ENCODE data around the gene PPP2R5E.

PPP2R5E gene

GRCh38 chr14:63470962-63471793, 72.0 kb downstream of the PPP2R5E start:
- DNase-seq: peak; percentile 65

- DNase-seq: peak; percentile 14
Measured at GRCh38 chr14:63468294-63468693, 74.9 kb downstream of the PPP2R5E start.

GRCh38 chr14:63467440-63468072, 75.6 kb downstream of the PPP2R5E start:
- DNase-seq: no peak

- DNase-seq: no peak
Measured at GRCh38 chr14:63465347-63465746, 77.8 kb downstream of the PPP2R5E start.

GRCh38 chr14:63460680-63461369, 82.4 kb downstream of the PPP2R5E start:
- no peak for DNase-seq

GRCh38 chr14:63459738-63460137, 83.4 kb downstream of the PPP2R5E start:
- DNase-seq: no peak

- no peak for DNase-seq
Measured at GRCh38 chr14:63457498-63457897, 85.7 kb downstream of the PPP2R5E start.

GRCh38 chr14:63454863-63455622, 88.1 kb downstream of the PPP2R5E start:
- peak; percentile 79 for DNase-seq

- DNase-seq: no peak
Measured at GRCh38 chr14:63454436-63454835, 88.7 kb downstream of the PPP2R5E start.

GRCh38 chr14:63453443-63453936, 89.7 kb downstream of the PPP2R5E start:
- DNase-seq: no peak

- no peak for DNase-seq
Measured at GRCh38 chr14:63452796-63453195, 90.4 kb downstream of the PPP2R5E start.

- DNase-seq: no peak
Measured at GRCh38 chr14:63448841-63449240, 94.3 kb downstream of the PPP2R5E start.

GRCh38 chr14:63444588-63444987, 98.6 kb downstream of the PPP2R5E start:
- DNase-seq: peak; percentile 66

- no peak for DNase-seq
Measured at GRCh38 chr14:63443988-63444387, 99.2 kb downstream of the PPP2R5E start.

GRCh38 chr14:63443361-63443760, 99.8 kb downstream of the PPP2R5E start:
- no peak for DNase-seq

GRCh38 chr14:63438065-63438757, 105.0 kb downstream of the PPP2R5E start:
- DNase-seq: no peak

- DNase-seq: no peak
Measured at GRCh38 chr14:63436286-63437098, 106.7 kb downstream of the PPP2R5E start.

- no peak for DNase-seq
Measured at GRCh38 chr14:63435838-63436237, 107.3 kb downstream of the PPP2R5E start.

GRCh38 chr14:63435204-63435603, 108.0 kb downstream of the PPP2R5E start:
- no peak for DNase-seq

- DNase-seq: no peak
Measured at GRCh38 chr14:63432888-63433552, 110.2 kb downstream of the PPP2R5E start.

- DNase-seq: no peak
Measured at GRCh38 chr14:63432228-63432627, 110.9 kb downstream of the PPP2R5E start.

All from NCI-H2171 treated with DMSO at 0.1 percent for 48 hours (cell line).